ENCODE measurements around the gene OLFM1. TPM values are rescaled to one million over a fixed set of nuclear protein-coding genes. Genes with fewer than 3 reads are reported as not detected.

OLFM1 gene
- total RNA-seq, 6 experiments from 2014 or later, result 1.1 to 5.9 (median 3.5) TPM

- WGBS (ENCODE audit: insufficient coverage, low coverage, low lambda C conversion rate, missing lambda C conversion rate), result 68% methylated on average over 7 of the region's 9 CpGs
- Histone ChIP-seq H3K9me3 (no peaks in the 10 kb centered on the region), H3K27ac (no peak overlapping the region), H3K4me1 (no peaks in the 10 kb centered on the region), H3K27me3 (no peaks in the 10 kb centered on the region), H3K4me3 (no peak overlapping the region), H3K36me3 (no peaks in the 10 kb centered on the region)
- TF ChIP-seq CTCF (IDR thresholded peaks at IDR 0.05), result no peak
- no peak for TF ChIP-seq POLR2A (IDR thresholded peaks at IDR 0.05)
- ATAC-seq, result no peak
- intact Hi-C loops (cut with DNase I), result no loop called here
- no peak for DNase-seq
Measured at GRCh38 chr9:135145312-135145711, 57.8 kb downstream of the OLFM1 start.

GRCh38 chr9:135146241-135146640, 58.8 kb downstream of the OLFM1 start:
- ATAC-seq, result no peak
- no peaks in the 10 kb centered on the region for H3K4me1 ChIP-seq
- no peak for DNase-seq
- no peaks in the 10 kb centered on the region for H3K9me3 ChIP-seq
- no peak for TF ChIP-seq POLR2A (IDR thresholded peaks at IDR 0.05)
- no peak for TF ChIP-seq CTCF (IDR thresholded peaks at IDR 0.05)
- 32% methylated on average over 3 of the region's 4 CpGs for WGBS (ENCODE audit: insufficient coverage, low coverage, low lambda C conversion rate, missing lambda C conversion rate)
- H3K4me3 ChIP-seq, result no peak overlapping the region
- no peaks in the 10 kb centered on the region for H3K27me3 ChIP-seq
- intact Hi-C loops (cut with DNase I), result no loop called here
- no peak overlapping the region for H3K27ac ChIP-seq
- no peaks in the 10 kb centered on the region for H3K36me3 ChIP-seq

GRCh38 chr9:135146766-135147473, 59.5 kb downstream of the OLFM1 start:
- H3K36me3 ChIP-seq, result no peaks in the 10 kb centered on the region
- DNase-seq (no peak), ATAC-seq (no peak)
- no peaks in the 10 kb centered on the region for H3K27me3 ChIP-seq
- WGBS (ENCODE audit: insufficient coverage, low coverage, low lambda C conversion rate, missing lambda C conversion rate), result 33% methylated on average over 5 of the region's 16 CpGs
- intact Hi-C loops (cut with DNase I), result no loop called here
- H3K9me3 ChIP-seq, result no peaks in the 10 kb centered on the region
- H3K27ac ChIP-seq, result no peak overlapping the region
- no peak overlapping the region for H3K4me3 ChIP-seq
- no peaks in the 10 kb centered on the region for H3K4me1 ChIP-seq
- TF ChIP-seq POLR2A (IDR thresholded peaks at IDR 0.05), result no peak

- intact Hi-C loops (cut with DNase I), result no loop called here
- H3K4me3 ChIP-seq, result no peak overlapping the region
- no peaks in the 10 kb centered on the region for H3K27me3 ChIP-seq
- TF ChIP-seq CTCF (IDR thresholded peaks at IDR 0.05) (no peak), POLR2A (IDR thresholded peaks at IDR 0.05) (no peak)
- no CpG with 5 or more reads among the region's 12 CpGs for WGBS (ENCODE audit: insufficient coverage, low coverage, low lambda C conversion rate, missing lambda C conversion rate)
- H3K4me1 ChIP-seq, result no peaks in the 10 kb centered on the region
- H3K36me3 ChIP-seq, result no peaks in the 10 kb centered on the region
- DNase-seq (no peak), ATAC-seq (no peak)
- H3K27ac ChIP-seq, result no peak overlapping the region
- no peaks in the 10 kb centered on the region for H3K9me3 ChIP-seq
Measured at GRCh38 chr9:135147474-135147805, 60.0 kb downstream of the OLFM1 start.

GRCh38 chr9:135147938-135148337, 60.5 kb downstream of the OLFM1 start:
- Histone ChIP-seq H3K9me3 (no peaks in the 10 kb centered on the region), H3K27me3 (no peaks in the 10 kb centered on the region), H3K4me1 (no peaks in the 10 kb centered on the region), H3K36me3 (no peaks in the 10 kb centered on the region), H3K27ac (no peak overlapping the region), H3K4me3 (no peak overlapping the region)
- 60% methylated on average over 3 of the region's 9 CpGs for WGBS (ENCODE audit: insufficient coverage, low coverage, low lambda C conversion rate, missing lambda C conversion rate)
- intact Hi-C loops (cut with DNase I), result no loop called here
- ATAC-seq (no peak), DNase-seq (no peak)
- TF ChIP-seq CTCF (IDR thresholded peaks at IDR 0.05), result no peak

Measured in right lobe of liver (tissue), 6 donors.